GM18507 (cell line): ENCODE data around the gene PTPN9.
"Not testable (repeated sequence)": the region's sequence is repeated elsewhere in the genome, so short reads cannot be mapped to it uniquely, and the experiment has no call there.

Source experiments
- DNase-seq: peaks from one replicate; pipeline ENCODE4 v3.0.0; 2011; ENCODE audit warnings: low read depth; ENCODE audit not compliant: insufficient read length; ENCODE audit errors: extremely low spot score
- FAIRE-seq: peaks from 2 replicates; lab custom pipeline; 2011; peaks lifted over from hg19 to GRCh38; lab: Jason Lieb, UNC

PTPN9 gene

GRCh38 chr15:75459581-75459980 is 119.5 kb downstream of the PTPN9 start:
- no peak for FAIRE-seq
- DNase-seq, result no peak

- DNase-seq (no peak), FAIRE-seq (no peak)
Observed at GRCh38 chr15:75456710-75457109, 122.4 kb downstream of the PTPN9 start.

- FAIRE-seq, result no peak
- DNase-seq, result no peak
Observed at GRCh38 chr15:75455982-75456531, 123.1 kb downstream of the PTPN9 start.

- DNase-seq, result peak; percentile 75
- peak; percentile 80 for FAIRE-seq
Observed at GRCh38 chr15:75455424-75455981, 123.6 kb downstream of the PTPN9 start.

- FAIRE-seq (no peak), DNase-seq (no peak)
Observed at GRCh38 chr15:75454471-75455378, 124.4 kb downstream of the PTPN9 start.

- DNase-seq, result peak; percentile 87
- FAIRE-seq, result no peak
Observed at GRCh38 chr15:75453703-75454470, 125.2 kb downstream of the PTPN9 start.

- FAIRE-seq, result no peak
Observed at GRCh38 chr15:75452865-75453702, 126.0 kb downstream of the PTPN9 start.

GRCh38 chr15:75452364-75452864 is 126.7 kb downstream of the PTPN9 start:
- DNase-seq, result no peak
- no peak for FAIRE-seq

More at GRCh38 chr15:75452865-75453702, 126.0 kb downstream of the PTPN9 start:
- no peak for DNase-seq

- FAIRE-seq, result peak; percentile 99
Observed at GRCh38 chr15:75451674-75452363, 127.3 kb downstream of the PTPN9 start, which contains the start of gene SIN3A. SIN3A (minus strand) TSS chr15:75451690; CDS start chr15:75430375, 21,315 bp downstream.

GRCh38 chr15:75451202-75451673 is 127.9 kb downstream of the PTPN9 start:
- DNase-seq (no peak), FAIRE-seq (no peak)

More at GRCh38 chr15:75451674-75452363, 127.3 kb downstream of the PTPN9 start, which contains the start of gene SIN3A:
- peak; percentile 66 for DNase-seq

- DNase-seq (peak; percentile 58), FAIRE-seq (peak; percentile 97)
Observed at GRCh38 chr15:75450307-75451201, 128.6 kb downstream of the PTPN9 start.

- FAIRE-seq (no peak), DNase-seq (no peak)
Observed at GRCh38 chr15:75449585-75450306, 129.4 kb downstream of the PTPN9 start.

GRCh38 chr15:75448171-75448570 is 130.9 kb downstream of the PTPN9 start:
- not testable (repeated sequence) for DNase-seq

GRCh38 chr15:75446151-75446550 is 133.0 kb downstream of the PTPN9 start:
- FAIRE-seq, result peak; percentile 57

More at GRCh38 chr15:75448171-75448570, 130.9 kb downstream of the PTPN9 start:
- not testable (repeated sequence) for FAIRE-seq

GRCh38 chr15:75445324-75445723 is 133.8 kb downstream of the PTPN9 start:
- DNase-seq, FAIRE-seq: not testable (repeated sequence)

More at GRCh38 chr15:75446151-75446550, 133.0 kb downstream of the PTPN9 start:
- no peak for DNase-seq

- DNase-seq, FAIRE-seq: not testable (repeated sequence)
Observed at GRCh38 chr15:75443972-75444453, 135.1 kb downstream of the PTPN9 start.
